Measurements from ENCODE around the gene TYK2. TPM values are rescaled to one million over a fixed set of nuclear protein-coding genes. Genes with fewer than 3 reads are reported as not detected.

The TYK2 gene
- total and polyA plus RNA-seq, 2 experiments from 2014 or later: 60.4 to 85.5 TPM

DNA sequence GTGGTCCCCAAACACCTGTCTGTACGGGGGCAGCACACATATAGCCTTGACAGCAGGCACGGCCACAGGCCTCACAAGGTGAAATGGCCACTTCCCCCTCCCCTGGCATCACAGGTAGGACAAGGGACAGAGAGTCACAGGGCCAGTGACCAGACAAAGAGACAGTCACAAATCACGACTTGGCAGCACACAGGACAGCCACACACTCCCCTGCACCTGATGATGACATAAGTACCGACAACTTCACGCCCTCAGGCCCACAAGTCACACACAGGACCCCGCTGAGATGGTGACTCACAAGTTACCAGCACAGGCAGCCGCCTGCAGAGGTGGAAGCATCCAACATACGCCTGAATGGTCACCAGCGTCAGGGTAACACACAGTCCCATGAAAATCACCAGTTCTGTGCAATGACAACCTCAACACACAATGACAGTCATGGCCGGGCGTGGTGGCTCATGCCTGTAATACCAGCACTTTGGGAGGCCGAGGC lies 16.5 kb downstream of the TYK2 start:
- no peak overlapping the region for H3K27ac ChIP-seq
- H3F3A ChIP-seq (ENCODE audit: insufficient read depth): no peaks in the 10 kb centered on the region
- no peak for DNase-seq
- TF ChIP-seq EZH2 (IDR thresholded peaks at IDR 0.05; ENCODE audit: insufficient read depth, poor library complexity, severe bottlenecking) (no peak), EZH2phosphoT487 (IDR thresholded peaks at IDR 0.05; ENCODE audit: insufficient read depth, low read depth) (no peak)
- WGBS, 2 experiments (ENCODE audit: low coverage in 1 of 2, low lambda C conversion rate in 2 of 2, missing lambda C conversion rate in 2 of 2): 86 to 90% methylated on average over 12 of the region's 12 CpGs
- no peaks in the 10 kb centered on the region for H3K79me2 ChIP-seq (ENCODE audit: insufficient read depth)
- no peak overlapping the region for H2AFZ ChIP-seq
- H3K9me3 ChIP-seq (ENCODE audit: low read depth): no peaks in the 10 kb centered on the region
- no peak overlapping the region for H3K4me3 ChIP-seq
- no peaks in the 10 kb centered on the region for H3K9me2 ChIP-seq (ENCODE audit: insufficient read depth)
- no peaks in the 10 kb centered on the region for H4K20me1 ChIP-seq (ENCODE audit: insufficient read depth)
- in situ Hi-C loops (cut with MboI): no loop called here
- H3K4me2 ChIP-seq (ENCODE audit: unreplicated experiment): no peak overlapping the region
- H3K36me3 ChIP-seq (ENCODE audit: low read depth): peaks cover 9% of the 10 kb centered on the region; the same call in 1 of the 2 replicates
- H3K27me3 ChIP-seq (replicated peaks; ENCODE audit: insufficient read depth): no peaks in the 10 kb centered on the region
- H3K4me1 ChIP-seq (ENCODE audit: insufficient read depth): no peaks in the 10 kb centered on the region
- no peak overlapping the region for H3K9ac ChIP-seq

DNA sequence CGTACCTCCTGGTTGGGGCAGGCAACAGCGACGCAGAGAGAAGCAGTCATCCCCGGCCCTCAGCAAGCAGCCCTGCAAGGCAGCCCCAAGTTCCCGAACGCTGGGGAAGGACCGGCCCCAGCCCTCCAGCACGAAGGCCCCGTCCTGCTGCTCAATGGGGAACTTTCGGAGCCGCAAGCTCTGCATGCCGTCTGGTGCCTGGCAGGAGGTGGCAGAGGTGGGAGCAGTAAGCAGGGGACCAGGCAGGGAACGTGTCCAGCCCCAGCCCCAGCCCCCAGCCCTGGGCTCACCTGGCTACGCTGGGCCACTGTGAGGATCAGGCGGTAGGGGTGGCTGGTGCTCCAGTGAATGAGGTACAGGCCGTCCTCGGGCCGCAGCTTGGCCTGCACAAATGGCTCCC lies 18.1 kb downstream of the TYK2 start:
- H3K9me2 ChIP-seq (ENCODE audit: insufficient read depth): no peaks in the 10 kb centered on the region
- TF ChIP-seq EZH2 (IDR thresholded peaks at IDR 0.05; ENCODE audit: insufficient read depth, poor library complexity, severe bottlenecking): no peak
- TF ChIP-seq EZH2phosphoT487 (IDR thresholded peaks at IDR 0.05; ENCODE audit: insufficient read depth, low read depth): no peak
- H3K79me2 ChIP-seq (ENCODE audit: insufficient read depth): no peaks in the 10 kb centered on the region
- H3K27ac ChIP-seq: no peak overlapping the region
- H3K9ac ChIP-seq: no peak overlapping the region
- no peaks in the 10 kb centered on the region for H3K9me3 ChIP-seq (ENCODE audit: low read depth)
- DNase-seq: no peak
- no peak overlapping the region for H2AFZ ChIP-seq
- H4K20me1 ChIP-seq (ENCODE audit: insufficient read depth): no peaks in the 10 kb centered on the region
- no peaks in the 10 kb centered on the region for H3F3A ChIP-seq (ENCODE audit: insufficient read depth)
- peaks cover 6% of the 10 kb centered on the region; the same call in 1 of the 2 replicates for H3K36me3 ChIP-seq (ENCODE audit: low read depth)
- no peak overlapping the region for H3K4me2 ChIP-seq (ENCODE audit: unreplicated experiment)
- no peaks in the 10 kb centered on the region for H3K4me1 ChIP-seq (ENCODE audit: insufficient read depth)
- WGBS, 2 experiments (ENCODE audit: low coverage in 1 of 2, low lambda C conversion rate in 2 of 2, missing lambda C conversion rate in 2 of 2): 91 to 93% methylated on average over 17 to 18 of the region's 18 CpGs
- H3K27me3 ChIP-seq (replicated peaks; ENCODE audit: insufficient read depth): no peaks in the 10 kb centered on the region
- no peak overlapping the region for H3K4me3 ChIP-seq
- in situ Hi-C loops (cut with MboI): no loop called here

DNA sequence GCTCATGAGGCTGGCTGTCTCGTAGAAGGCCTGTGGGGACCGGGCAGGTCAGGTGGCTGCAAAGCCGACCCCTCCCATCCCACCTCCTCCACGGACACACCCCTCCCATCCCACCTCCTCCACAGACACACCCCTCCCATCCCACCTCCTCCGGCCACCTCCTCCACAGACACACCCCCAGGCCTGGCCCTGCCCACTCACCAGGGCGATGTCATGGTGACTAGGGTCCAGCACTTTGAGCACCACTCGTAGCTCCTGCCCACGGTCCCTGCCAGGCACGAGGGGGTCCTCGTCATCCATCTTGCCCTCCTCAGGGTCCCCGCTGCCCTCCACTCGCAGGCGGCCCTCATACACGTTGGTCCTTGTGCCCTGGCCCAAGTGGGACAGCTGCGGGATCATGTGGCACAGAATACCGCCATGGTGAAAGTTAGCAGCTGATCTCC lies 18.8 kb downstream of the TYK2 start:
- H3F3A ChIP-seq (ENCODE audit: insufficient read depth): no peaks in the 10 kb centered on the region
- in situ Hi-C loops (cut with MboI): no loop called here
- no peaks in the 10 kb centered on the region for H4K20me1 ChIP-seq (ENCODE audit: insufficient read depth)
- no peaks in the 10 kb centered on the region for H3K9me2 ChIP-seq (ENCODE audit: insufficient read depth)
- DNase-seq: no peak
- H3K4me2 ChIP-seq (ENCODE audit: unreplicated experiment): no peak overlapping the region
- no peak overlapping the region for H3K27ac ChIP-seq
- H3K27me3 ChIP-seq (replicated peaks; ENCODE audit: insufficient read depth): no peaks in the 10 kb centered on the region
- TF ChIP-seq EZH2 (IDR thresholded peaks at IDR 0.05; ENCODE audit: insufficient read depth, poor library complexity, severe bottlenecking) (no peak), EZH2phosphoT487 (IDR thresholded peaks at IDR 0.05; ENCODE audit: insufficient read depth, low read depth) (no peak)
- no peaks in the 10 kb centered on the region; the same call in 1 of the 2 replicates for H3K36me3 ChIP-seq (ENCODE audit: low read depth)
- H3K4me3 ChIP-seq: no peak overlapping the region
- H3K4me1 ChIP-seq (ENCODE audit: insufficient read depth): no peaks in the 10 kb centered on the region
- no peak overlapping the region for H2AFZ ChIP-seq
- no peak overlapping the region for H3K9ac ChIP-seq
- no peaks in the 10 kb centered on the region for H3K9me3 ChIP-seq (ENCODE audit: low read depth)
- 80 to 92% methylated on average over 12 to 16 of the region's 16 CpGs for WGBS, 2 experiments (ENCODE audit: low coverage in 1 of 2, low lambda C conversion rate in 2 of 2, missing lambda C conversion rate in 2 of 2)
- H3K79me2 ChIP-seq (ENCODE audit: insufficient read depth): no peaks in the 10 kb centered on the region

DNA sequence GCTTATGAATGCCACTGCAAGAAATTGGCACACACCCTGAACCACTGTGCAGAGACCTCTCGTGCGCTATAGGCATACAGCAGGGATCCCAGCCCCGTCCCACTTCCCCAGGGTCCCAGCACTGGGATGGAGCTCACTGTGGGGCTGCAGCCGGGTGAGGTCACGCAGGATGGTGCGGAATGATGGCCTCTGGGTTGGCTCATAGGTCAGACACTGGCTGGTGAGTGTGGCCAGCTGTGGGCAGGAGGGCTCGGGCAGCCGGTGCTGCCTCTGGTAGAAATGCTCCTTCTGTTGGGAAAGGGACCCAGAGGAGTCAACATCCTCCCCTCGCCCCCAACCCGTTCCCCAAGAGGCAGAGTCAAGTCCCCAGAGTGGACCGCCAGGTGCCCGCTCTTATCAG lies 23.9 kb downstream of the TYK2 start:
- no peaks in the 10 kb centered on the region for H3K9me3 ChIP-seq (ENCODE audit: low read depth)
- no peaks in the 10 kb centered on the region for H3K27me3 ChIP-seq (replicated peaks; ENCODE audit: insufficient read depth)
- no peak overlapping the region for H3K9ac ChIP-seq
- H3F3A ChIP-seq (ENCODE audit: insufficient read depth): no peaks in the 10 kb centered on the region
- H3K36me3 ChIP-seq (ENCODE audit: low read depth): peaks cover 10% of the 10 kb centered on the region; the same call in 1 of the 2 replicates
- no peak overlapping the region for H3K4me2 ChIP-seq (ENCODE audit: unreplicated experiment)
- DNase-seq: no peak
- in situ Hi-C loops (cut with MboI): no loop called here
- TF ChIP-seq EZH2phosphoT487 (IDR thresholded peaks at IDR 0.05; ENCODE audit: insufficient read depth, low read depth): no peak
- no peak for TF ChIP-seq EZH2 (IDR thresholded peaks at IDR 0.05; ENCODE audit: insufficient read depth, poor library complexity, severe bottlenecking)
- no peaks in the 10 kb centered on the region for H3K79me2 ChIP-seq (ENCODE audit: insufficient read depth)
- no peak overlapping the region for H2AFZ ChIP-seq
- H3K9me2 ChIP-seq (ENCODE audit: insufficient read depth): no peaks in the 10 kb centered on the region
- WGBS, 2 experiments (ENCODE audit: low coverage in 1 of 2, low lambda C conversion rate in 2 of 2, missing lambda C conversion rate in 2 of 2): 96 to 100% methylated on average over 10 to 12 of the region's 12 CpGs
- H3K4me3 ChIP-seq: no peak overlapping the region
- H4K20me1 ChIP-seq (ENCODE audit: insufficient read depth): no peaks in the 10 kb centered on the region
- no peaks in the 10 kb centered on the region for H3K4me1 ChIP-seq (ENCODE audit: insufficient read depth)
- H3K27ac ChIP-seq: no peak overlapping the region
